Body of pancreas (tissue), 4 donors: ENCODE measurements around the gene PLRG1. TPM values are rescaled to one million over a fixed set of nuclear protein-coding genes. Genes with fewer than 3 reads are reported as not detected.

Experiments used
- ATAC-seq: fragments of 150-250 bp; one replicate; pipeline ENCODE4 v1.9.1; 2016
- DNase-seq, 4 donors: peaks; one replicate each; pipeline ENCODE4 v3.0.0-alpha.2; 2019
- H3K27ac ChIP-seq, 4 donors: fragments of 200-600 bp; sonication (generic); 1 replicate in 3 of 4; 2 replicates in 1 of 4; pipeline versions ENCODE4 v1.5.1 to v1.6.1; 2016 to 2019; ENCODE audit warnings: mild to moderate bottlenecking in 1 of 4, mixed read lengths in 1 of 4, moderate library complexity in 1 of 4
- H3K27me3 ChIP-seq, 2 donors: fragments of 200-600 bp; sonication (generic); one replicate each; pipeline ENCODE4 v1.6.0; 2016; ENCODE audit warnings: mild to moderate bottlenecking in 1 of 2
- H3K36me3 ChIP-seq, 2 donors: fragments of 200-600 bp; sonication (generic); replicated peaks in 1 of 2; 2 replicates each; pipeline ENCODE4 v1.5.1; 2016; ENCODE audit warnings: low read depth in 2 of 2; ENCODE audit not compliant: insufficient read depth in 1 of 2
- H3K4me1 ChIP-seq: fragments of 200-600 bp; sonication (generic); one replicate; pipeline ENCODE4 v1.6.0; 2016
- H3K4me3 ChIP-seq, 2 donors: fragments of 200-600 bp; sonication (generic); 1 replicate in 1 of 2; 2 replicates in 1 of 2; pipeline ENCODE4 v1.5.1; 2016 to 2019
- H3K9me3 ChIP-seq, 3 donors: fragments of 200-600 bp; sonication (generic); 1 replicate in 2 of 3; 2 replicates in 1 of 3; pipeline ENCODE4 v1.5.1; 2016
- CTCF ChIP-seq, 7 experiments: fragments of 450-650 bp in 4 of 7; fragments of 200-600 bp in 3 of 7; sonication (generic) in 3 of 7; IDR thresholded peaks; one replicate each; pipeline ENCODE4 v1.5.1; 2016 to 2019; ENCODE audit warnings: antibody characterized with exemption in 7 of 7
- POLR2A ChIP-seq, 3 donors: fragments of 450-650 bp; IDR thresholded peaks; one replicate each; pipeline ENCODE4 v1.6.1; 2016; ENCODE audit warnings: antibody characterized with exemption in 3 of 3, mild to moderate bottlenecking in 2 of 3
- WGBS, 2 donors: methylation state at CpG; one replicate each; pipeline ENCODE4 v1.1.5; 2017; 5-methylcytosine and 5-hydroxymethylcytosine counted together
- intact Hi-C: fragments of 100-400 bp; cut with DNase I; formaldehyde crosslinking; loops from one replicate; pipeline ENCODE4 v1.15.1; 2023
- small RNA-seq: library from RNA; depleted of rRNA; stranded (forward); fragments of <200 nt; gene quantifications from one replicate; pipeline ENCODE3, GENCODE V24; 2016
- total RNA-seq, 2 donors: library from RNA; depleted of rRNA; stranded (reverse); fragments of >200 nt; gene quantifications; one replicate each; pipeline ENCODE4 v1.1.0, GENCODE V29; 2016

Gene PLRG1
- total RNA-seq, 2 donors from 2014 or later = 15.2 to 25.2 TPM

GRCh38 chr4:154487145-154487544, 63.1 kb downstream of the PLRG1 start:
- DNase-seq (no peak), ATAC-seq (no peak)
- intact Hi-C loops = no loop called here
- peaks cover 0 to 15% of the 10 kb centered on the region in 2 donors for H3K27me3 ChIP-seq
- 63 to 81% methylated on average over 4 of the region's 4 CpGs for WGBS, 2 donors
- no peak overlapping the region for H3K27ac ChIP-seq
- no peaks in the 10 kb centered on the region for H3K9me3 ChIP-seq
- no peaks in the 10 kb centered on the region for H3K36me3 ChIP-seq
- no peak for TF ChIP-seq CTCF (IDR thresholded peaks at IDR 0.05)
- TF ChIP-seq POLR2A (IDR thresholded peaks at IDR 0.05) = no peak
- H3K4me3 ChIP-seq = no peak overlapping the region
- H3K4me1 ChIP-seq = peaks cover 24% of the 10 kb centered on the region

- intact Hi-C loops = no loop called here
- H3K9me3 ChIP-seq = no peaks in the 10 kb centered on the region
- H3K4me1 ChIP-seq = peaks cover 5% of the 10 kb centered on the region
- no peak overlapping the region for H3K4me3 ChIP-seq
- H3K36me3 ChIP-seq = no peaks in the 10 kb centered on the region
- no peak overlapping the region for H3K27ac ChIP-seq
- no peak for TF ChIP-seq POLR2A (IDR thresholded peaks at IDR 0.05)
- no peak for TF ChIP-seq CTCF (IDR thresholded peaks at IDR 0.05)
- ATAC-seq = no peak
- 27 to 34% methylated on average over 4 of the region's 4 CpGs for WGBS, 2 donors
- DNase-seq = no peak
- peaks cover 0 to 5% of the 10 kb centered on the region in 2 donors for H3K27me3 ChIP-seq
These were observed 65.0 kb downstream of the PLRG1 start for GRCh38 chr4:154485127-154485773.

Small RNAs within 50 kb of the gene (small RNA-seq; reads per million reads assigned to genes)
- not detected for gene RNU6-1285P

Other genes with a start within 250 kb of the PLRG1 start
- under 1 TPM; 0.33 to 0.78 TPM for gene DCHS2, start 58.6 kb downstream of the PLRG1 start, total RNA-seq
- gene FGB, start 12.6 kb upstream of the PLRG1 start, total RNA-seq = not detected
- 1 to 10 TPM in 1 of 2 donors, not detected in 1; 1.0 TPM for gene FGA, start 40.3 kb upstream of the PLRG1 start, total RNA-seq
- not detected for gene FGG, start 62.3 kb upstream of the PLRG1 start, total RNA-seq
- under 1 TPM in 1 of 2 donors, not detected in 1; 0.78 TPM for gene LRAT, start 193.6 kb upstream of the PLRG1 start, total RNA-seq
- not detected for gene RBM46, start 230.9 kb upstream of the PLRG1 start, total RNA-seq